ENCODE data around the gene SIK2. TPM values are rescaled to one million over a fixed set of nuclear protein-coding genes. Genes with fewer than 3 reads are reported as not detected.

SIK2 gene
- total and polyA plus RNA-seq, 2 donors from 2014 or later: 6.4 to 40.1 TPM

- peaks cover 12 to 55% (median 51%) of the 10 kb centered on the region in 3 donors for H3K4me1 ChIP-seq (ENCODE audit: control insufficient read depth in 2 of 3, insufficient read depth in 2 of 3, low read depth in 1 of 3, low read length in 3 of 3)
- H3K9ac ChIP-seq (ENCODE audit: low read length in 3 of 3): peak overlapping the region in 2 of 3 donors; percentile 35 to 85
- DNase-seq: peak in 2 of 5 donors; percentile 34 to 71
Observed at GRCh38 chr11:111737444-111738210, 135.4 kb downstream of the SIK2 start.

GRCh38 chr11:111739299-111739698 lies 137.1 kb downstream of the SIK2 start:
- peaks cover 12 to 40% (median 40%) of the 10 kb centered on the region in 3 donors for H3K4me1 ChIP-seq (ENCODE audit: control insufficient read depth in 2 of 3, insufficient read depth in 2 of 3, low read depth in 1 of 3, low read length in 3 of 3)
- peaks cover 2 to 29% (median 22%) of the 10 kb centered on the region in 3 donors for H3K36me3 ChIP-seq (ENCODE audit: control insufficient read depth in 2 of 3, insufficient read depth in 3 of 3, low read length in 3 of 3)
- no peaks in the 10 kb centered on the region for H3K9me3 ChIP-seq (ENCODE audit: control insufficient read depth in 2 of 3, insufficient read depth in 1 of 3, low read length in 3 of 3)
- FAIRE-seq (no peak), DNase-seq (no peak)
- intact Hi-C loops (cut with DNase I): no loop called here
- peak overlapping the region; percentile 97 to 98 for H3K27ac ChIP-seq (ENCODE audit: low read depth in 2 of 2, low read length in 2 of 2)
- H3K4me3 ChIP-seq (ENCODE audit: low read length in 3 of 3): no peak overlapping the region
- H3K9ac ChIP-seq (ENCODE audit: low read length in 3 of 3): peak overlapping the region in 1 of 3 donors; percentile 85
- no peak for TF ChIP-seq CTCF (IDR thresholded peaks at IDR 0.05; ENCODE audit: borderline replicate concordance, extremely low read depth, insufficient read depth)
- H3K27me3 ChIP-seq (ENCODE audit: control insufficient read depth, insufficient read depth, low read length): no peaks in the 10 kb centered on the region

More at GRCh38 chr11:111737444-111738210, 135.4 kb downstream of the SIK2 start:
- peak overlapping the region; percentile 97 to 98 for H3K27ac ChIP-seq (ENCODE audit: low read depth in 2 of 2, low read length in 2 of 2)
- intact Hi-C loops (cut with DNase I): no loop called here
- H3K36me3 ChIP-seq (ENCODE audit: control insufficient read depth in 2 of 3, insufficient read depth in 3 of 3, low read length in 3 of 3): peaks cover 2 to 17% (median 12%) of the 10 kb centered on the region in 3 donors
- FAIRE-seq: no peak
- no peaks in the 10 kb centered on the region for H3K27me3 ChIP-seq (ENCODE audit: control insufficient read depth, insufficient read depth, low read length)
- H3K4me3 ChIP-seq (ENCODE audit: low read length in 3 of 3): peak overlapping the region in 1 of 3 donors; percentile 8
- TF ChIP-seq CTCF (IDR thresholded peaks at IDR 0.05; ENCODE audit: borderline replicate concordance, extremely low read depth, insufficient read depth): no peak
- H3K9me3 ChIP-seq (ENCODE audit: control insufficient read depth in 2 of 3, insufficient read depth in 1 of 3, low read length in 3 of 3): no peaks in the 10 kb centered on the region

- FAIRE-seq: no peak
- TF ChIP-seq CTCF (IDR thresholded peaks at IDR 0.05; ENCODE audit: borderline replicate concordance, extremely low read depth, insufficient read depth): no peak
- peaks cover 2 to 33% (median 23%) of the 10 kb centered on the region in 3 donors for H3K36me3 ChIP-seq (ENCODE audit: control insufficient read depth in 2 of 3, insufficient read depth in 3 of 3, low read length in 3 of 3)
- no peaks in the 10 kb centered on the region for H3K9me3 ChIP-seq (ENCODE audit: control insufficient read depth in 2 of 3, insufficient read depth in 1 of 3, low read length in 3 of 3)
- no peaks in the 10 kb centered on the region for H3K27me3 ChIP-seq (ENCODE audit: control insufficient read depth, insufficient read depth, low read length)
- H3K4me3 ChIP-seq (ENCODE audit: low read length in 3 of 3): no peak overlapping the region
- intact Hi-C loops (cut with DNase I): no loop called here
- no peak overlapping the region for H3K9ac ChIP-seq (ENCODE audit: low read length in 3 of 3)
- peaks cover 0 to 22% (median 18%) of the 10 kb centered on the region in 3 donors for H3K4me1 ChIP-seq (ENCODE audit: control insufficient read depth in 2 of 3, insufficient read depth in 2 of 3, low read depth in 1 of 3, low read length in 3 of 3)
- H3K27ac ChIP-seq (ENCODE audit: low read depth in 2 of 2, low read length in 2 of 2): no peak overlapping the region
- no peak for DNase-seq
Observed at GRCh38 chr11:111741751-111742150, 139.5 kb downstream of the SIK2 start.

Data from kidney (tissue), 14 donors.